ENCODE measurements around the gene IFT88.
"Not testable (repeated sequence)": the region's sequence is repeated elsewhere in the genome, so short reads cannot be mapped to it uniquely, and the experiment has no call there.

IFT88 gene

GRCh38 chr13:20624213-20624612, 57.3 kb downstream of the IFT88 start:
- DNase-seq (ENCODE audit: low read depth in 2 of 2): no peak

GRCh38 chr13:20633802-20634201, 66.8 kb downstream of the IFT88 start:
- no peak for DNase-seq (ENCODE audit: low read depth in 2 of 2)

GRCh38 chr13:20636079-20636478, 69.1 kb downstream of the IFT88 start:
- DNase-seq (ENCODE audit: low read depth in 2 of 2): no peak

GRCh38 chr13:20637811-20638210, 70.9 kb downstream of the IFT88 start:
- DNase-seq (ENCODE audit: low read depth in 2 of 2): no peak

- no peak for DNase-seq (ENCODE audit: low read depth in 2 of 2)
These were observed 80.8 kb downstream of the IFT88 start for GRCh38 chr13:20647758-20648157.

GRCh38 chr13:20652946-20653345, 86.0 kb downstream of the IFT88 start:
- no peak for DNase-seq (ENCODE audit: low read depth in 2 of 2)

- no peak for DNase-seq (ENCODE audit: low read depth in 2 of 2)
These were observed 87.2 kb downstream of the IFT88 start for GRCh38 chr13:20654156-20654555.

GRCh38 chr13:20658451-20659040, 91.6 kb downstream of the IFT88 start:
- no peak for DNase-seq (ENCODE audit: low read depth in 2 of 2)

GRCh38 chr13:20664351-20664750, 97.4 kb downstream of the IFT88 start:
- no peak for DNase-seq (ENCODE audit: low read depth in 2 of 2)

- no peak for DNase-seq (ENCODE audit: low read depth in 2 of 2)
These were observed 100.0 kb downstream of the IFT88 start for GRCh38 chr13:20666948-20667347.

GRCh38 chr13:20667857-20668437, 101.0 kb downstream of the IFT88 start:
- DNase-seq (ENCODE audit: low read depth in 2 of 2): no peak

GRCh38 chr13:20669162-20669561, 102.2 kb downstream of the IFT88 start:
- no peak for DNase-seq (ENCODE audit: low read depth in 2 of 2)

- DNase-seq (ENCODE audit: low read depth in 2 of 2): no peak
These were observed 104.8 kb downstream of the IFT88 start for GRCh38 chr13:20671789-20672188.

- no peak for DNase-seq (ENCODE audit: low read depth in 2 of 2)
These were observed 105.8 kb downstream of the IFT88 start for GRCh38 chr13:20672772-20673171.

GRCh38 chr13:20673715-20674114, 106.8 kb downstream of the IFT88 start:
- DNase-seq (ENCODE audit: low read depth in 2 of 2): no peak

- DNase-seq (ENCODE audit: low read depth in 2 of 2): no peak
These were observed 109.3 kb downstream of the IFT88 start for GRCh38 chr13:20676213-20676612.

- DNase-seq (ENCODE audit: low read depth in 2 of 2): not testable (repeated sequence)
These were observed 111.6 kb downstream of the IFT88 start for GRCh38 chr13:20678606-20679005.

GRCh38 chr13:20679879-20680278, 112.9 kb downstream of the IFT88 start:
- DNase-seq (ENCODE audit: low read depth in 2 of 2): no peak

- no peak for DNase-seq (ENCODE audit: low read depth in 2 of 2)
These were observed 113.6 kb downstream of the IFT88 start for GRCh38 chr13:20680416-20681080.

GRCh38 chr13:20681481-20681880, 114.5 kb downstream of the IFT88 start:
- DNase-seq (ENCODE audit: low read depth in 2 of 2): not testable (repeated sequence)

GRCh38 chr13:20682061-20682460, 115.1 kb downstream of the IFT88 start:
- no peak for DNase-seq (ENCODE audit: low read depth in 2 of 2)

GRCh38 chr13:20684041-20684440, 117.1 kb downstream of the IFT88 start:
- DNase-seq (ENCODE audit: low read depth in 2 of 2): no peak

GRCh38 chr13:20684546-20684945, 117.6 kb downstream of the IFT88 start:
- no peak for DNase-seq (ENCODE audit: low read depth in 2 of 2)
